Inflammatory macrophage (primary cell): ENCODE data around the gene CD244.
A peak's percentile ranks its signal among the peaks of the same experiment; 100 is the strongest.
"Not testable (repeated sequence)": the region's sequence is repeated elsewhere in the genome, so short reads cannot be mapped to it uniquely, and the experiment has no call there.

ENCODE experiments used
- DNase-seq, 2 donors: peaks; one replicate each; pipeline ENCODE4 v3.0.0-alpha.2; 2020 to 2022
- total RNA-seq, 18 experiments: gene quantifications; one replicate each; lab custom pipeline; 2026; ENCODE audit warnings: mixed read lengths in 6 of 18, inconsistent platforms in 2 of 18; lab: John Stamatoyannopoulos, UW

Gene CD244
- total RNA-seq, result 0 to 25.3 (median 0.92) reads per million in 18 experiments

GRCh38 chr1:160862203-160863060, at the start of gene CD244:
CD244 (minus strand) TSS chr1:160862887; CDS start chr1:160862677, 210 bp downstream.
- peak; percentile 93 to 96 for DNase-seq

DNA sequence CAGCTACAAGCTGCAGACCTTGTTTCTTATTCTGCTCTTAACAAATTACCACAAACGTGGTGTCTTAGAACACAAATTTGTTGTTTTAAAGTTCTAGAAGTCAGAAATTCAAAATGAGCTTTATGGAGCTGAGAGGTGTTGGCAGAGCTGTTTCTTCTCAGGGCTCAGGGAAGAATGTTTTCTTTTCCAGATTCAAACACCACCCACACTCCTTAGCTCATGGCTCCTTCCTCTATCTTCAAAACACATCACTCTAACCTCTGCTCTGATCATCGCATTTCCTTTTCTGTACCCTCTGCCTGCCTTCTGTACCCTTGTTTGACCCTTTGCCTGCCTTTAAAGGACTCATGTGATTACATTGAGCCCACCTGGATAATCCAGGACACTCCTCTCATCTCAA, 49.2 kb upstream of the CD244 start:
- peak in 1 of 2 donors; percentile 18 for DNase-seq

DNA sequence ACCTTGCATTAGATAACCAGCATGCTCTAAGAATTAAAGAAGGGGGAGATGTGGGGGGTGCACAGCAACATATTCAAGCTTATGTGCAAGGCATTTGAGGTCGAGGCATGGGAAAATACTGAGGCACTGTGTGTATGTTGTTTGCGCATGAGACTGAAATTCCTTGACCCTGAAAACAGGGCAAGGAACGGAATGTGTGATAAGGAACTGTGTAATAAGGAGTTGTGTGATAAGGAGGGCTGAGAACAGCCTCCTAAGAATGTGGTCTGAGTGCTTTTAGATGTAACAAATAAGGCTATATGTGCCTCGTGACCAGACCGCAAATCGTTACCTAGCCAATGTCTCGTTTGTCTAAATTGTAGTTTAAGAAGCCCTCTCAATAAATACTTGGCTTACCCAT, 48.8 kb upstream of the CD244 start:
- no peak for DNase-seq

DNA sequence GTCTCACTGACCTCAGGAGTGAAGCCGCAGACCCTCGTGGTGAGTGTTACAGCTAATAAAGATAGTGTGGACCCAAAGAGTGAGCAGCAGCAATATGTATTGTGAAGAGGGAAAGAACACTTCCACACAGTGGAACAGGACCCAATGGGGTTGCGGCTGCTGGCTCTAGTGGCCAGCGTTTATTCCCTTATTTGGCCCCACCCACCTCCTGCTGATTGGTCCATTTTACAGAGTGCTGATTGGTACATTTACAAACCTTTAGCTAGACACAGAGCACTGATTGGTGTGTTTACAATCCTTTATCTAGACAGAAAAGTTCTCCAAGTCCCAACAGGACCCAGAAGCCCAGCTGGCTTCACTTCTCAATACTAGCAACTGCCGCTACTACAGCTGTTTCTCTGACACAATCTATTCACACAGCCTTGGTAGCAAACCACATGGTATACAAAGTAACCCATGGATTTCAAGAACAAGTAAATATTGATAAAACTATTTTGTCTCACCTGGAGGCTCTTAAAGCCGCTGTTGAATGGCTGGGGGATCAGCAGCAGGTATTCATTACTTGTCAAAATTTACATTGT, 47.6 kb upstream of the CD244 start:
- DNase-seq, result no peak

DNA sequence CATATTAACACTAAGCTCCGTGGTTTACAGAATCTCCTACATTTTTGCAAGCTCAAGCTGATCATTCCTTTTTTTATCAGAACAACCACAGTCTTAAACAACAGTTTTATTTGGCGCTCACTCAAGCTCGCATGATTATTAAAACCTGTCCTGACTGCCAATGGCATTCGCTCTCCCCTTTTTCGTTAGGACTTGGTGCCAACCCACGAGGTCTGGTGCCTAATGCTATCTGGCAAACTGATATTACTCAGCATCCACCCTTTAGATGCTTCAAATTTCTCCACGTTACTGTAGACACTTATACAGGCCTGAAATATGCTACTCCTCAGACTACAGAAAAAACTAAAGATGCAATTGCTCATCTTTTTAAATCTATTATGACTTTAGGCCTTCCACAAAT, 45.3 kb upstream of the CD244 start:
- DNase-seq, result no peak

- no peak for DNase-seq
Measured at GRCh38 chr1:160905617-160905989, 42.9 kb upstream of the CD244 start.

DNA sequence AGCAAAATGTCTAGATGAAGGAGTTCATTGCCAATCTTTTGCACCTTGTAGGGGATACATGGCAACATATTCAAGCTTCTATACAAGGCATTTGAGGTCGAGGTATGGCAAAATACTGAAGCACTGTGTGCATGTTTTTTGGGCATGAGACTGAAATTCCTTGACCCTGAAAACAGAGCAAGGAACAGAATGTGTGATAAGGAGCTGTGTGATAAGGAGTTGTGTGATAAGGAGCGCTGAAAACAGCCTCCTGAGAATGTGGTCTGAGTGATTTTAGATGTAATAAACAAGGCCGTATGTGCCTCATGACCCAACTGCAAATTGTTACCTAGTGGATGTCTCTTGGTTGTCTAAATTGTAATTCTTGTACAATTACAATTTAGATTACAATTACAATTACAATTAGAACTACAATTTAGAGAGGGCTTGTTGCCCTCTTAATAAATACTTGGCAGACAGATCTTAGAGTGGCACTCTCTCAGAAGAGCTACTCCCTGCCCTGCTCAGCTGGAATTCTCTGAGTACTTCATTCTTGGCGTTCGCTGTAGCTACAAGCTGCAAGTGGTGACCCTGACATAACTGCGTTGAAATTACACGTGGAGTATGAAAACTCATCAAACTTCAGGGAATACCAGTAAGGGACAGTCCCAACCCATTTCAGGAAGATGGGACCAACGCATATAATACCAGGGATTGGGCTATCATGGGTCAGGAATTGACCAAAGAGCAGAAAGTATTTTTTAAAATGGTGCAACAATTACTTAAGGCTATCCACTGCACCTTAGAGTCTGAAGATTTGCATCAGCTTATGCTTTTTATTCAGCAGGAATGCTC, 42.3 kb upstream of the CD244 start:
- DNase-seq, result no peak

DNA sequence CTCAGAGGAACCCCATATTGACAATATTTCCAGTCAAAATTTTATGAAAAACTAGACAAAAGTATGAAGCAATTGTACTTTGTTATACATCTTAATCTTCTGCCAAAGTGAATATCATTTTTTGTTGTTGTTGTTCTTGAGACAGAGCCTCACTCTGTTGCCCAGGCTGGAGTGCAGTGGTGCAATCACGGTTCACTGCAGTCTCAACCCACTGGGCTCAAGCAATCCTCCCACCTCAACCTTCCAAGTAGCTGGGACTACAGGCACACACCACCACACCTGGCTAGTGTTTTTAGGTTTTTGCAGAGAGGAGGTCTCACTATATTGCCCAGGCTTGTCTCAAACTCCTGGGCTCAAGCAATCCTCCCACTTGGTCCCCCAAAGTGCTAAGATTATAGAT, 39.6 kb upstream of the CD244 start:
- DNase-seq, result not testable (repeated sequence)

- no peak for DNase-seq
Measured at GRCh38 chr1:160901768-160902167, 39.1 kb upstream of the CD244 start.

DNA sequence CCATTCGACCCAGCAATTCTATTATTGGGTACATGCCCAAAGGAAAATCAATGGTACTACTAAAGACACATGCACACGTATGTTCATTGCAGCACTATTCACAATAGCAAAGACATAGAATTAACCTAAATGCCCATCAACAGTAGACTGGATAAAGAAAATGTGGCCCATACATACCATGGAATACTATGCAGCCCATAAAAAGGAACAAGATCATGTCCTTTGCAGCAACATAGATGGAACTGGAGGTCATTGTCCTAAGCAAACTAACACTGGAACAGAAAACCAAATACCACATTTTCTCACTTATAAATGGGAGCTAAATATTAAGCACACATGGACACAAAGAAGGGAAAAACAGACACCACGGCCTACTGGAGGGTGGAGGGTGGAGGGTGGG, 38.0 kb upstream of the CD244 start:
- not testable (repeated sequence) for DNase-seq

- DNase-seq, result not testable (repeated sequence)
Measured at GRCh38 chr1:160894368-160895135, 31.9 kb upstream of the CD244 start.

DNA sequence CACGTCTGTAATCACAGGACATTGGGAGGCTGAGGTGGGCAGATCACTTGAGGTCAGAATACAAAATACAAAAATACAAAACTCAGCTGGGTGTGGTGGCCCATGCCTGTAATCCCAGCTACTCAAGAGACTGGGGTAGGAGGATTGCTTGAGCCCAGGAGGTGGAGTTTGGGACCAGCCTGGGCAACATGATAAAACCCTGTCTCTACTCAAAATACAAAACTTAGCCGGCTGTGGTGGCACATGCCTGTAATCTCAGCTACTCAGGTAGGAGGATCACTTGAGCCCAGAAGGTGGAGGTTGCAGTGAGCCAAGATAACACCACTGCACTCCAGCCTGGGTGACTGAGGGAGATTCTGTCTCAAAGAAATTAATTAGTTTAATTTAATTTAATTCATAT, 28.8 kb upstream of the CD244 start:
- no peak for DNase-seq

GRCh38 chr1:160888926-160889325, 26.2 kb upstream of the CD244 start:
- DNase-seq, result no peak

DNA sequence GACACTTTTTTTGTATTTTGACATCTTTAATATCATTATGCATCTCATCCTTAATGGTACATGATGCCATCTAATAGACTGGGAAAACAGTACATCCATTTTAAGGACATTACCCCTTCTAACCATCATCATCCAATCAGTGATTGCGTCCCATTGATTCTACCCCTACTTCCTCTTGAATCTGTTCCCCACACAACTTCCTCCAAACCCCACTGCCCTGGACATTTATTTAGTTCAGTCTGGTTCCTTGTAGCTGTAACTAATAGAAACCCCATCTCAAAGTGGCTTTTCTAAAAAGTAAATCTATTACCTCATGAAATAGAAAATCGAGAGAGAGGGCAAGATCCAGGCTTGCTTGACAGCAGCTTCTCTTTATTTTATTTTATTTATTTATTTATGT, 24.4 kb upstream of the CD244 start:
- DNase-seq, result peak; percentile 42 to 60

GRCh38 chr1:160885042-160885441, 22.4 kb upstream of the CD244 start, which contains the start of gene ITLN1:
ITLN1 (minus strand) TSS chr1:160885180; CDS start chr1:160884877, 303 bp downstream.
- no peak for DNase-seq

DNA sequence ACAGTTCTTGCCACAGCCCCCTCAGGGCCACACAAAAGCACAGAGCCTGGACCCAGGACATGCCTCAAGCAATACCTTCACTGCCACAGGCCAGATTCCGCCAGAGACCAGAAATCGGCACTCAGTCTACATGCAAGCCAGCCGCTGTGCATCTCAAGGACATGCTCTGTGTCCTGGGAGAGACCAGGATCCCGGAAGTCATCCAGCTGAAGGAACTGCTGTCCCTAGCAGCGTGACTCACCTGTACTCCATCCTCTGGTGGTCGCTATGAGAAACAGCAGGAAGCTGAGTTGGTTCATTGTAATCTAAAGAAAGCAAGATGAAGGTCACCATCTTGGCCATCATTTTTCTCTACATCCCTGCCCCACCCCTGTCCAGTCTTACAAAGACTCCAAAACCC, 21.9 kb upstream of the CD244 start:
- no peak for DNase-seq

DNA sequence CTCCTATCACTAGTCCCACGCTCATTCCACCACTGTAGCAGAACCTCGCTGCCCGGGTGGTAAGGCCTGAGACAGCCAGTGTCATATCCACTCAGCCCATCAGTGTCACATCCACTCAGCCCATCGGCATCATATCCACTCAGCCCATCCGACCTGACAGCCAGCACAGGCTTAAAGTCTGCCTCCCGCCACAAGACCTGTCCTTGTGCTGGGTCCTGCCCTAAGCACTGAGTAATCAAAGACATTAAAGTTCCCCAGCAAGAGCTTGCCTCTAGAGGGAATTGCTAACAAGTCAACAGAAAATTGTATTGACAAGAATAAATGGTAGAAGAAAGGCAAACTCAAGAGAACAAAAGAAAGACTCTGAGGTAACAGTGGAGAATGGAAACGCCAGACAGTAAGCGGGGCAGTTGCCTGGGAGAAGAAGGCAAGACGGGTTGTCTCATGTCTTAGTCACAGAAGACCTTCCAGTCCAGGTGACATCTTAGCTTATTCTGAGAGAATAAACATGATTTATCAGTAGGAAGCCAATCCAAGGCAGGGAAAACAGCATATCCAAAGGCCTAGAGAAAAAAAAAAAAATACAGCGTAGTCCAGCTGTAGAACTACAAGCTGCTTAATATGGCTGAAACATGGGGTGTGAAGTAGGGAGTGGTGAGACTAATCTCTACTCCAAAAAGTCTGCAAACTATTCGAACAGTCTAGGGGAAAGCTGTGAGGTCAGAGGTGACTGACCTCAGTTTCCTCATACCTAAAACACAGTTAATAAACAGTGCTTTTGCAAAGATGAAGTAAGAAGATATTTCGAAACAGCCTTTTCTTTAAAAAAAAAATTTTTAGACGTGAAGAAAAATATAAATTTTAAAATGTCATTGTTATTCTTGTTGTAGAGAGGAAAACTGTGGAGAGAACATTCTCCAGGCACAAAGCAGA, 21.2 kb upstream of the CD244 start:
- peak; percentile 21 to 66 for DNase-seq

DNA sequence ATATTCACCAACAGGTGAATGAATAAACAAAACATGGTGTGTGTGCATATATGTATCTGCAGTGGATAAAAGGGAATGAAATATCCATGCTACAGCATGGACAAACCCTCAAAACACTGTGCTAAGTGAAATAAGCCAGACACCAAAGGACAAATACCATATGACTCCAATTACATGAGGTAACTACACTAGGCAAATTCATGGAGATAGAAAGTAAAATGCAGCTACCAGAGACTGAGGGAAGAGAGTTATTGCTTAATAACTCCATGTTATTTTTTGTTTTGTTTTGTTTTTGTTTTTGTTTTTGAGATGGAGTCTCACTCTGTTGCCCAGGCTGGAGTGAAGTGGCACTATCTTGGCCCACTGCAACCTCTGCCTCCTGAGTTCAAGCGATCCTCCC, 19.9 kb upstream of the CD244 start:
- no peak for DNase-seq

DNA sequence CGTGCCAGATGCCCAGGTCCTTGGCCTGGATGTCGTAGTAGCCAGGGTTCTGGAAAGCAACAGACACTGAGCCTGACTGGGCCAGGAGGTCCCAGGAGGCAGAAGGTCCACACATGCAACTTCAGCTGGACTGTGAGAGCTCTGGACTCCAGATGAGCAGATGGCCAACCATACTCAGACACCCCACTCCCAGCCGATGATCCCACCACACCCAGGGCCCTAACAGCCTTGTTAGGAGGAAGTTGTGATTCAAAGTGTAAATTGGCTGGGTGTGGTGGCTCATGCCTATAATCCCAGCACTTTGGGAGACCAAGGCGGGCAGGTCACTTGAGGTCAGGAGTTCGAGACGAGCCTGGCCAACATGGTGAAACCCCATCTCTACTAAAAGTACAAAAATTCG, 18.6 kb upstream of the CD244 start:
- DNase-seq, result not testable (repeated sequence)

- peak; percentile 68 to 87 for DNase-seq
Measured at GRCh38 chr1:160880216-160880615, 17.5 kb upstream of the CD244 start.

DNA sequence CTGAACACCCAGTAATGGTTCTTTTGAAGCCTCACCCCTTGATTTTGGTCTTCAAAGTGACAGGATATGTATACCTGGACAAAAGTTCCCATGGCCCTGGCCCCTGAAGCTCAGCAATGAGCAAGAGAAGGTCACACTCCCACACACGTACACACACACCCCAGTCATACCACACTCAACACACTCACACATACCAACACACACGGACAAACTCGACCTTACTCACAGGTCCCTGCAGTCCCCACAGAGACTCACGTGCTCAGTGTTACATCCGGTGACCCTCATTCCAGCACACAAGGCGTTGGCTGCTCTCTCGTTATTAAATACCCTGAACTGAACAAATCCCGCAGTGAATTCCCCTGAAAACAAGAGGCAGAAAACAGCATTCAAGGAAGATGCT, 16.4 kb upstream of the CD244 start:
- DNase-seq, result no peak
